Breast epithelium (tissue), 3 donors: ENCODE measurements around the gene NT5C2.

ENCODE experiments used
- POLR2A ChIP-seq: fragments of 450-650 bp; IDR thresholded peaks from one replicate; pipeline ENCODE4 v1.6.1; 2016; ENCODE audit warnings: antibody characterized with exemption, mild to moderate bottlenecking, moderate library complexity
- POLR2AphosphoS5 ChIP-seq, 3 donors: sonication (generic); formaldehyde crosslinking; IDR thresholded peaks; one replicate each; pipeline ENCODE4 v1.6.1; 2017; ENCODE audit warnings: antibody characterized with exemption in 3 of 3
- TF ChIP-seq, protein P1 (sequence below), 3 donors: fragments of 450-650 bp; IDR thresholded peaks; one replicate each; pipeline ENCODE4 v1.5.1; 2016 to 2017; ENCODE audit warnings: antibody characterized with exemption in 3 of 3, mild to moderate bottlenecking in 3 of 3, moderate library complexity in 3 of 3

DNA sequence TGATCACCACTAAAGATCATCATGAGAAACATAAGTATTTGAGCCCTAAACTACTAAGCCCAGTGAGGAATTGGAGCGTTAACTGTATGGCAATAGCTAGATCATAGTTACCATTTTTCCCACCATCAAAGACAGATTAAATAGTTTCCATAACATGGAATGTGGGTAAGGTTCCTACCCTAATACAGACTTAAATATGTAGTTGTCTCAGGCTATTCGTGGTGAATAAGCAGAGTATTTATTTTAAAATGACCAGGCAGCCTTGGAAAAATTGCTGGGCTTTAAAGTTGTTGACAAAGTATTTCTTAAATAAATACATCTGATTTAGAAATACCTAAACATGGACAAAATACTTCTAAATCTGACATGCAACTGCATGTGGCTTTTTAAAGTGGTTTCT, 106.8 kb downstream of the NT5C2 start:
- TF ChIP-seq POLR2A (no peak), POLR2AphosphoS5 (IDR thresholded peaks at IDR 0.05) (no peak)
- TF ChIP-seq, protein P1, sequence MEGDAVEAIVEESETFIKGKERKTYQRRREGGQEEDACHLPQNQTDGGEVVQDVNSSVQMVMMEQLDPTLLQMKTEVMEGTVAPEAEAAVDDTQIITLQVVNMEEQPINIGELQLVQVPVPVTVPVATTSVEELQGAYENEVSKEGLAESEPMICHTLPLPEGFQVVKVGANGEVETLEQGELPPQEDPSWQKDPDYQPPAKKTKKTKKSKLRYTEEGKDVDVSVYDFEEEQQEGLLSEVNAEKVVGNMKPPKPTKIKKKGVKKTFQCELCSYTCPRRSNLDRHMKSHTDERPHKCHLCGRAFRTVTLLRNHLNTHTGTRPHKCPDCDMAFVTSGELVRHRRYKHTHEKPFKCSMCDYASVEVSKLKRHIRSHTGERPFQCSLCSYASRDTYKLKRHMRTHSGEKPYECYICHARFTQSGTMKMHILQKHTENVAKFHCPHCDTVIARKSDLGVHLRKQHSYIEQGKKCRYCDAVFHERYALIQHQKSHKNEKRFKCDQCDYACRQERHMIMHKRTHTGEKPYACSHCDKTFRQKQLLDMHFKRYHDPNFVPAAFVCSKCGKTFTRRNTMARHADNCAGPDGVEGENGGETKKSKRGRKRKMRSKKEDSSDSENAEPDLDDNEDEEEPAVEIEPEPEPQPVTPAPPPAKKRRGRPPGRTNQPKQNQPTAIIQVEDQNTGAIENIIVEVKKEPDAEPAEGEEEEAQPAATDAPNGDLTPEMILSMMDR (IDR thresholded peaks at IDR 0.05): no peak
